Activated T-helper 1 cell treated with anti-CD3 and anti-CD28 coated beads, Interleukin-12 subunit alpha, Interleukin-12 subunit beta, Interleukin-2, Interleukin-4 antibody, amounts not matched to agents 30 ng/mL and 10 ng/mL and 1 ng/mL, durations not matched to agents 14 hours and 24 hours and 36 hours (primary cell): ENCODE results near the gene MED4. TPM values are rescaled to one million over a fixed set of nuclear protein-coding genes. Genes with fewer than 3 reads are reported as not detected.
A peak's percentile ranks its signal among the peaks of the same experiment; 100 is the strongest.

Experiments
- DNase-seq: peaks from one replicate; pipeline ENCODE4 v3.0.0; 2021; ENCODE audit warnings: low spot score
- H3K27ac Mint-ChIP-seq: one replicate; pipeline ENCODE4 v1.8.0; 2021; ENCODE audit warnings: mild to moderate bottlenecking, mixed read lengths
- H3K27me3 Mint-ChIP-seq: one replicate; pipeline ENCODE4 v1.8.0; 2022; ENCODE audit warnings: mild to moderate bottlenecking, moderate library complexity, mixed read lengths; ENCODE audit not compliant: insufficient read depth
- H3K36me3 Mint-ChIP-seq: one replicate; pipeline ENCODE4 v1.8.0; 2021; ENCODE audit warnings: low read depth, mixed read lengths
- H3K4me1 Mint-ChIP-seq: one replicate; pipeline ENCODE4 v1.8.0; 2021; ENCODE audit warnings: low read depth, mixed read lengths
- H3K4me3 Mint-ChIP-seq: one replicate; pipeline ENCODE4 v1.8.0; 2021; ENCODE audit warnings: mild to moderate bottlenecking, moderate library complexity, mixed read lengths
- H3K9me3 Mint-ChIP-seq: one replicate; pipeline ENCODE4 v1.8.0; 2021; ENCODE audit warnings: mixed read lengths
- intact Hi-C: fragments of 100-400 bp; cut with micrococcal nuclease; formaldehyde crosslinking; loops from one replicate; pipeline ENCODE4 v1.15.1; 2024
- total RNA-seq: library from RNA; stranded (reverse); gene quantifications from 2 replicates; pipeline ENCODE4 v1.2.3, GENCODE V29; 2022

MED4 gene
- total RNA-seq, 1 donor from 2014 or later, result 65.6 TPM

DNA sequence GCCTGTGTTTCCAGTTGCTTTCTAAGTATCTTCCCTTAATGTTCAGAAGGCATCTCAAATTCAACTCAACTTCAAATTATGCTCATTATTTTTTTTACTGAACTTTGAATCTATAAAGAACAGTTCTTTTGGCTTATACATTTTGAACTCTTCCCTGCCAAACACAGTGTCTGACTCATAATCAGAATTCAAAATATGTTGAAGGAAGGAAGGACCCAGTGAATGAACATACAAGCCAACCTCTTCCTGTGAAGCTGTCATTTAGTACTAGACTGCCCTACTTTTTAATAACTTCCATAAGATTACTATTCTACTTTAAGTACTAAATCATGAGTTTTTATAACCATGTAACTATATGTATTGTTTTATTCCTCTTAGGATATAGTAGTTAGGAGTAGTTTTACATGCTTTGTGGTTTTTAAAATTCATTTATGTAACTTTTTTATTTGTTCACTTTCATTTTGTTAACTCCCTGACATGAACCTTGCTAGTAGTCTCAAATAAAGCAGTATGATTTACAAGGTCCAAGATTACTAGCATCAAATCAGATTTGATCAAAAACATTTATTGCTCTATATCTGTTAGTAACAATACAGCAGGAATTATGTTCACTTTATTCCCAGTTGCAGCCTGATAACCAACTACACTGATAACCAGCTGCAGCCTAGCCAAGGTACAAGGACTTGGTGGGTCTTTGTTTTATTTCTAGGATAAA is 51.0 kb downstream of the MED4 start:
- no peak for DNase-seq
- Mint-ChIP-seq H3K4me3 (peak overlapping the region; percentile 24), H3K27me3 (no peaks in the 10 kb centered on the region), H3K4me1 (peaks cover 37% of the 10 kb centered on the region), H3K36me3 (peaks cover 39% of the 10 kb centered on the region), H3K27ac (peak overlapping the region; percentile 71), H3K9me3 (no peaks in the 10 kb centered on the region)
- intact Hi-C loops, result loop anchor here (5.0 kb wide), 1 partner anchor 33 kb away; no protein-coding TSS in a partner anchor

GRCh38 chr13:48042894-48043293 is 52.0 kb downstream of the MED4 start:
- H3K4me3 Mint-ChIP-seq, result no peak overlapping the region
- H3K36me3 Mint-ChIP-seq, result peaks cover 34% of the 10 kb centered on the region
- no peak for DNase-seq
- H3K4me1 Mint-ChIP-seq, result peaks cover 44% of the 10 kb centered on the region
- no peaks in the 10 kb centered on the region for H3K9me3 Mint-ChIP-seq
- no peaks in the 10 kb centered on the region for H3K27me3 Mint-ChIP-seq
- peak overlapping the region; percentile 7 for H3K27ac Mint-ChIP-seq
- intact Hi-C loops, result loop anchor here (5.0 kb wide), 1 partner anchor 34 kb away; no protein-coding TSS in a partner anchor

DNA sequence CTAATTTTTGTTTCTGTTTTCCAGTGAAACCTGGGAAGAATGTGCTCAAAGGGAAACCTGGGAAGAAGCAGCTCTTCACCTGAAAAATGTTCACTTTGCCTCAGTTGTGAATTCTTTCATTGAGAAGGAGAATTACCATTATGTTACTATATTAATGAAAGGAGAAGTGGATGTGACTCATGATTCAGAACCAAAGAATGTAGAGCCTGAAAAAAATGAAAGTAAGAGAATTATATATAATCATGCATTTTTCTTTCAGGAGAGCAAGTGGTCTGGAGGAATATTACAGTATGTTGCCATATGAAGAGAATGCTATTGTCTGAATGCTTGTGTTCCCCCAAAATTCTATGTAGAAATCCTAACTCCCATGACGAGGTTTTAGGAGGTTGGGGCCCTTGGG is 54.0 kb downstream of the MED4 start:
- Mint-ChIP-seq H3K27me3 (no peaks in the 10 kb centered on the region), H3K27ac (no peak overlapping the region), H3K4me1 (peaks cover 57% of the 10 kb centered on the region), H3K9me3 (no peaks in the 10 kb centered on the region), H3K36me3 (peaks cover 28% of the 10 kb centered on the region), H3K4me3 (no peak overlapping the region)
- no peak for DNase-seq
- intact Hi-C loops, result loop anchor here (5.0 kb wide), 1 partner anchor 36 kb away; no protein-coding TSS in a partner anchor

GRCh38 chr13:48040049-48040448 is 54.9 kb downstream of the MED4 start:
- intact Hi-C loops, result loop anchor here (5.0 kb wide), 1 partner anchor 37 kb away; no protein-coding TSS in a partner anchor
- Mint-ChIP-seq H3K4me1 (peaks cover 57% of the 10 kb centered on the region), H3K36me3 (peaks cover 27% of the 10 kb centered on the region)

DNA sequence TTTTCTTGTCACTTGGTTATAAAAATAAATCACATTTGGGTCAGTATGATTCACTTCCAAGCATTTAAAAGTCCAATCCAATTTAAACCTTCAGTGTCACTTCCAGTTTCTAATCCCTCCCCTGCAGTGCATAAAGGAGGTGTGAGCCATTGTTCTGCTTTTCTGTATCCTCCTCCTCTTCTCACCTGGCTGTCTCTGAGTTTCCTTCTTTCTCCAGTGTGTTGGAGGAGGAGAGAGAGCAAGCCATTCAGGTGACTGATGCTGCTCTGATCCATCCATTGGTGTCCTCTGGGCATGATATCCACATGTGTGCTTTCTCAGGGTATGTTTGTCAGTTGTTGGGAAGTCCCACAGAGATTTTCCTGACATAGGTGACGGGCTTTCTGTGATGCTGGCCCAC is 56.1 kb downstream of the MED4 start:
- H3K27me3 Mint-ChIP-seq, result no peaks in the 10 kb centered on the region
- H3K4me1 Mint-ChIP-seq, result peaks cover 58% of the 10 kb centered on the region
- H3K4me3 Mint-ChIP-seq, result peak overlapping the region; percentile 98
- no peaks in the 10 kb centered on the region for H3K9me3 Mint-ChIP-seq
- peaks cover 33% of the 10 kb centered on the region for H3K36me3 Mint-ChIP-seq
- no peak for DNase-seq
- H3K27ac Mint-ChIP-seq, result peak overlapping the region; percentile 99
- intact Hi-C loops, result loop anchor here (1.0 to 5.0 kb wide), 9 partner anchors 195 to 1986 kb away; partner anchors contain the start of genes ESD, ITM2B, RB1 and ZC3H13

More at GRCh38 chr13:48040049-48040448, 54.9 kb downstream of the MED4 start:
- Mint-ChIP-seq H3K9me3 (no peaks in the 10 kb centered on the region), H3K4me3 (peak overlapping the region; percentile 10), H3K27ac (no peak overlapping the region), H3K27me3 (no peaks in the 10 kb centered on the region)
- no peak for DNase-seq

DNA sequence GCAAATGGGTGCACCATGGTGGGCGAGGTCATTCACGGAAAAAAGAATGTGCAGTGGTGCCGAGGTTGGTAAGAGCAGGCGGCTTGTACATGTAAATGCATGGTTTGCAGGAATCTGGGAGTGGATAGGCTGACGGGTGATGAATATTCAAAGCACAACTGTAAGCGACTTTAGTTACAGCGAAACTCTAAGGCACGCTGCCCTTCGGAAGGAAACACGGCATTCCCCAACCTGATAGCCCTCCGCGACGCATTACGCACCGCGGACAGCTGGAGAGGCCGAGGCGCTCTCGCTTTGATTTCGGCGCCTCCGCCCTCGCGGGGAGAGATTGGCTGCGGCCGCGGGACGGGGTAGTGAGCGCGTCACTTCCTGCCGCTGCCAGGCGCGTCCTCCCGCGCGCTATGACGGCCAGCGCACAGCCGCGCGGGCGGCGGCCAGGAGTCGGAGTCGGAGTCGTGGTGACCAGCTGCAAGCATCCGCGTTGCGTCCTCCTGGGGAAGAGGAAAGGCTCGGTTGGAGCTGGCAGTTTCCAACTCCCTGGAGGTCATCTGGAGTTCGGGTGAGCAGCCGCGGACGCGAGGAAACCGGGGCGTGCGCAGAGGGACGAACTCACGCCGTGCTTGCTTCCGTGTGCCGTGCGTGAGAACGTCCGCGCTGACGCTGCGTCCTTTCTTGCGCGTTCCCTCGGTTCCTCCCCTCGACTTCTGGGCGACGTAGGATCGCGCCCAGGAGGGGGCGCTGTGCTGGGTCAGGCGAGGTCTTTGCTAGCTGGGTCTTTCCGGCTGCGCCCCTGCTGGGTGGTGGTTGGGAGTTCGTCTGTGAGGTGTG is 57.3 kb downstream of the MED4 start, which contains the start of gene NUDT15:
NUDT15 (plus strand) TSS at position 381 of the 828 bp plus-strand sequence; CDS start at position 402, 21 bp downstream.
- H3K27ac Mint-ChIP-seq, result peak within 1 kb of the TSS; percentile 99
- intact Hi-C loops, result loop anchor here (1.0 to 5.0 kb wide), 12 partner anchors 36 to 1985 kb away; partner anchors contain the start of genes ESD, ITM2B, MED4 and RB1
- H3K36me3 Mint-ChIP-seq, result peaks cover 24% of the 10 kb centered on the region
- peak within 1 kb of the TSS; percentile 98 for H3K4me3 Mint-ChIP-seq
- H3K9me3 Mint-ChIP-seq, result no peaks in the 10 kb centered on the region
- H3K4me1 Mint-ChIP-seq, result peaks cover 46% of the 10 kb centered on the region
- no peaks in the 10 kb centered on the region for H3K27me3 Mint-ChIP-seq
- DNase-seq, result peak; percentile 94

GRCh38 chr13:48029859-48030258 is 65.0 kb downstream of the MED4 start:
- Mint-ChIP-seq H3K9me3 (peaks cover 16% of the 10 kb centered on the region), H3K27me3 (no peaks in the 10 kb centered on the region), H3K36me3 (peaks cover 21% of the 10 kb centered on the region), H3K4me3 (no peak overlapping the region), H3K4me1 (peaks cover 5% of the 10 kb centered on the region), H3K27ac (no peak overlapping the region)
- DNase-seq, result no peak
- intact Hi-C loops, result no loop called here

DNA sequence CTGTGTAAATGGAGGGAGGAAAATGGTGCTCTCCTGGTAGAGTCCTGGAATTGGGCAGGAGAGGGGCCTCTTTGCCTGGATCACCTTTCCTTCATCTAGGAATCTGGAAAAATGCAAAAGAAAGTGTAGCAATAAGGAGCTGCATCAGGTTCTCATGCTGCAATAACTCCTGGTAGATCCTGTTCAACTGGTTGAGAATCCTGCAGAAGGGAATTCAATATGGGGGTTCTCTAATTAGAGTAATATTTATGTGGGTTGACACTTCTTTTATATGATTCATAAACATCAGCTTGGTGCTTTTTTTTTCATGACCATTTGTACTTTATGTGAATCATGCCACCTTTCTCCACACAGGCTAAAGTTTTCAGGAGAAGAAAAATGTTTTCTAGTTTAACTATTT is 66.8 kb downstream of the MED4 start:
- Mint-ChIP-seq H3K4me1 (no peaks in the 10 kb centered on the region), H3K27me3 (no peaks in the 10 kb centered on the region)

More for the DNA sequence above, 66.8 kb downstream of the MED4 start:
- Mint-ChIP-seq H3K4me3 (no peak overlapping the region), H3K9me3 (peaks cover 16% of the 10 kb centered on the region), H3K27ac (no peak overlapping the region), H3K36me3 (peaks cover 17% of the 10 kb centered on the region)
- intact Hi-C loops, result no loop called here
- no peak for DNase-seq

Other genes starting within 250 kb of the MED4 start
- 40.4 and 45.3 TPM in 2 replicates for gene SUCLA2, start 93.8 kb downstream of the MED4 start, total RNA-seq
- 15.3 and 16.8 TPM in 2 replicates for gene NUDT15, start 57.4 kb downstream of the MED4 start, total RNA-seq
- gene ITM2B, start 138.1 kb upstream of the MED4 start, total RNA-seq, result 56.2 and 61.2 TPM in 2 replicates
- 26.5 and 28.6 TPM in 2 replicates for gene RB1, start 208.6 kb upstream of the MED4 start, total RNA-seq